Neural progenitor cell (in vitro differentiated cells): Measurements from ENCODE around the gene ELP5. TPM values are rescaled to one million over a fixed set of nuclear protein-coding genes. Genes with fewer than 3 reads are reported as not detected.

Experiments used
- DNase-seq: peaks from one replicate; pipeline ENCODE4 v3.0.0-alpha.2; 2016; ENCODE audit warnings: low spot score
- H2AFZ ChIP-seq: fragments of 200-600 bp; sonication (generic); replicated peaks from 2 replicates; pipeline ENCODE4 v1.6.1; 2016; ENCODE audit warnings: antibody characterized with exemption
- H3F3A ChIP-seq: fragments of 200-600 bp; sonication (generic); 2 replicates; pipeline ENCODE4 v1.6.1; 2016; ENCODE audit warnings: antibody characterized with exemption, low read depth
- H3K27ac ChIP-seq: fragments of 200-600 bp; sonication (generic); 2 replicates; pipeline ENCODE4 v1.5.1; 2016; ENCODE audit warnings: mild to moderate bottlenecking
- H3K27me3 ChIP-seq: fragments of 200-600 bp; sonication (generic); 2 replicates; pipeline ENCODE4 v1.6.1; 2016; ENCODE audit warnings: mild to moderate bottlenecking, moderate library complexity
- H3K36me3 ChIP-seq: fragments of 200-600 bp; sonication (generic); 2 replicates; pipeline ENCODE4 v1.5.1; 2016
- H3K4me1 ChIP-seq: fragments of 200-600 bp; sonication (generic); 2 replicates; pipeline ENCODE4 v1.6.1; 2016; ENCODE audit warnings: mixed run types
- H3K4me2 ChIP-seq: fragments of 200-600 bp; sonication (generic); 2 replicates; pipeline ENCODE4 v1.6.1; 2016
- H3K4me3 ChIP-seq: fragments of 200-600 bp; sonication (generic); 2 replicates; pipeline ENCODE4 v1.5.1; 2016
- H3K79me2 ChIP-seq: fragments of 200-600 bp; sonication (generic); 2 replicates; pipeline ENCODE4 v1.6.1; 2016; ENCODE audit warnings: low read depth
- H3K9ac ChIP-seq: fragments of 200-600 bp; sonication (generic); 2 replicates; pipeline ENCODE4 v1.6.1; 2016
- H3K9me3 ChIP-seq: fragments of 200-600 bp; sonication (generic); 2 replicates; pipeline ENCODE4 v1.5.1; 2016; ENCODE audit warnings: low read depth
- H4K20me1 ChIP-seq: fragments of 200-600 bp; sonication (generic); 2 replicates; pipeline ENCODE4 v1.6.1; 2016; ENCODE audit warnings: low read depth
- H3K27ac Mint-ChIP-seq: 3 replicates; pipeline ENCODE4 v1.8.0; 2021; ENCODE audit warnings: mixed read lengths
- H3K27me3 Mint-ChIP-seq: 2 replicates; pipeline ENCODE4 v1.8.0; 2022; ENCODE audit warnings: low read depth, mild to moderate bottlenecking, inconsistent platforms, moderate library complexity, mixed read lengths; ENCODE audit not compliant: insufficient read depth
- H3K36me3 Mint-ChIP-seq: 3 replicates; pipeline ENCODE4 v1.8.0; 2021; ENCODE audit warnings: mixed read lengths
- H3K4me1 Mint-ChIP-seq: 3 replicates; pipeline ENCODE4 v1.8.0; 2021; ENCODE audit warnings: mixed read lengths
- H3K4me3 Mint-ChIP-seq: 3 replicates; pipeline ENCODE4 v1.8.0; 2021; ENCODE audit warnings: mild to moderate bottlenecking, moderate library complexity, mixed read lengths
- H3K9me3 Mint-ChIP-seq: 3 replicates; pipeline ENCODE4 v1.8.0; 2020; ENCODE audit warnings: mixed read lengths
- CTCF ChIP-seq: fragments of 200-600 bp; sonication (generic); IDR thresholded peaks from 2 replicates; pipeline ENCODE4 v1.5.1; 2017; ENCODE audit warnings: antibody characterized with exemption, mild to moderate bottlenecking
- EZH2 ChIP-seq: fragments of 200-600 bp; sonication (generic); IDR thresholded peaks from 2 replicates; pipeline ENCODE4 v1.6.1; 2017; ENCODE audit warnings: antibody characterized with exemption, mild to moderate bottlenecking, moderate library complexity
- EZH2phosphoT487 ChIP-seq: fragments of 200-600 bp; sonication (generic); IDR thresholded peaks from 2 replicates; pipeline ENCODE4 v1.6.1; 2017; ENCODE audit warnings: antibody characterized with exemption
- total RNA-seq: library from RNA; depleted of rRNA; stranded (reverse); fragments of >200 nt; gene quantifications from 2 replicates; pipeline ENCODE4 v1.2.3, GENCODE V29; 2015; ENCODE audit warnings: low replicate concordance

ELP5 gene
- total RNA-seq, 1 donor from 2014 or later: 17.5 TPM

- no peak overlapping the region for H3K9ac ChIP-seq
- H3K27me3 Mint-ChIP-seq: peaks cover 10% of the 10 kb centered on the region
Observed at GRCh38 chr17:7236808-7237207, 15.2 kb upstream of the ELP5 start.

DNA sequence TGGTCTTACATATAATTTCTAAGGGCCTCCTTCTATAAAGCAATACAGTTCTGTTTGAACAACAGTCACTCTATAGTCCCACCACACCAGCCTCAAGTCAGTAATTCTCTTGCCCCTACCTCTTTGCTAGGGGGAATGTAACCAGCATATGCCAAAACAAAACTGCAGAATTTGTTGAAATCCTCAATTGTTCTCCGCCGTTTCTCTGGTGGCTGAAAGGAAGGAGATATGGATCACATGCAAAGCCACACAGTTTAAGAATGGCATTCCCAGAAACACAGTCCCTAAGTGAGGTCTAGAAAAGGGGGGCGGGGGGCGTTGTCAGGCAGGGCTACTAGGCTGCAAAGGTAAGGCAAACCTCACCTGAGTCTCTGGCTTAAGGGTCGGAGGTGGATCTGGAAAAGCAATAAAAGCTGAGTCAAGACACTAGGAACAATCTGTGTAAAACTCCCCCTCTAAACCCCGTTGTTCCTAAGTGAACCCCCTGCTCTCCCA lies 14.7 kb upstream of the ELP5 start:
- Mint-ChIP-seq H3K4me3 (peak overlapping the region; percentile 99), H3K9me3 (no peaks in the 10 kb centered on the region), H3K27me3 (peaks cover 15% of the 10 kb centered on the region), H3K4me1 (peaks cover 54% of the 10 kb centered on the region), H3K27ac (peak overlapping the region; percentile 35), H3K36me3 (peaks cover 28% of the 10 kb centered on the region)
- Histone ChIP-seq H3K4me3 (peak overlapping the region; percentile 99), H3K27ac (peak overlapping the region; percentile 75), H3K79me2 (peaks cover 88% of the 10 kb centered on the region), H3K9me3 (no peaks in the 10 kb centered on the region), H3K9ac (no peak overlapping the region), H3K27me3 (no peaks in the 10 kb centered on the region), H4K20me1 (peaks cover 37% of the 10 kb centered on the region), H3K36me3 (no peaks in the 10 kb centered on the region), H2AFZ (no peak overlapping the region), H3K4me2 (peak overlapping the region; percentile 74), H3K4me1 (peaks cover 24% of the 10 kb centered on the region), H3F3A (peaks cover 73% of the 10 kb centered on the region)
- TF ChIP-seq EZH2 (no peak), CTCF (no peak), EZH2phosphoT487 (no peak)
- DNase-seq: no peak

More at GRCh38 chr17:7236808-7237207, 15.2 kb upstream of the ELP5 start:
- no peak for DNase-seq
- H3K4me1 ChIP-seq: peaks cover 28% of the 10 kb centered on the region
- peaks cover 42% of the 10 kb centered on the region for H4K20me1 ChIP-seq
- no peaks in the 10 kb centered on the region for H3K9me3 Mint-ChIP-seq
- H3K27ac Mint-ChIP-seq: no peak overlapping the region
- peaks cover 55% of the 10 kb centered on the region for H3K4me1 Mint-ChIP-seq
- no peak for TF ChIP-seq EZH2
- no peak for TF ChIP-seq EZH2phosphoT487
- no peak for TF ChIP-seq CTCF
- H3K79me2 ChIP-seq: peaks cover 90% of the 10 kb centered on the region
- peak overlapping the region; percentile 74 for H3K4me2 ChIP-seq
- peak overlapping the region; percentile 75 for H3K27ac ChIP-seq
- peaks cover 69% of the 10 kb centered on the region for H3F3A ChIP-seq
- H3K27me3 ChIP-seq: no peaks in the 10 kb centered on the region
- peak overlapping the region; percentile 99 for H3K4me3 ChIP-seq
- no peak overlapping the region for H2AFZ ChIP-seq
- H3K4me3 Mint-ChIP-seq: peak overlapping the region; percentile 99
- no peaks in the 10 kb centered on the region for H3K36me3 ChIP-seq
- H3K9me3 ChIP-seq: no peaks in the 10 kb centered on the region
- peaks cover 33% of the 10 kb centered on the region for H3K36me3 Mint-ChIP-seq

- Mint-ChIP-seq H3K27ac (no peak overlapping the region), H3K27me3 (peaks cover 15% of the 10 kb centered on the region), H3K9me3 (no peaks in the 10 kb centered on the region), H3K36me3 (peaks cover 27% of the 10 kb centered on the region), H3K4me3 (peak overlapping the region; percentile 99), H3K4me1 (peaks cover 53% of the 10 kb centered on the region)
- Histone ChIP-seq H3K9ac (peak overlapping the region; percentile 65), H2AFZ (no peak overlapping the region), H3K36me3 (no peaks in the 10 kb centered on the region), H3K27ac (peak overlapping the region; percentile 75), H3K4me1 (peaks cover 19% of the 10 kb centered on the region), H3K27me3 (no peaks in the 10 kb centered on the region), H3K4me3 (peak overlapping the region; percentile 99), H4K20me1 (peaks cover 32% of the 10 kb centered on the region), H3K4me2 (peak overlapping the region; percentile 74), H3F3A (peaks cover 73% of the 10 kb centered on the region), H3K9me3 (no peaks in the 10 kb centered on the region), H3K79me2 (peaks cover 83% of the 10 kb centered on the region)
- TF ChIP-seq EZH2phosphoT487: no peak
- TF ChIP-seq CTCF: no peak
- TF ChIP-seq EZH2: no peak
- peak; percentile 92 for DNase-seq
Observed at GRCh38 chr17:7237761-7238419, 14.1 kb upstream of the ELP5 start.
